ENCODE data around the gene TAS2R14.

GRCh38 chr12:10889226-10889625 lies 49.8 kb downstream of the TAS2R14 start:
- TF ChIP-seq OVOL2 (CRISPR knock-in tag; IDR thresholded peaks at IDR 0.05; ENCODE audit: borderline replicate concordance) = no peak
- TF ChIP-seq, protein P1, sequence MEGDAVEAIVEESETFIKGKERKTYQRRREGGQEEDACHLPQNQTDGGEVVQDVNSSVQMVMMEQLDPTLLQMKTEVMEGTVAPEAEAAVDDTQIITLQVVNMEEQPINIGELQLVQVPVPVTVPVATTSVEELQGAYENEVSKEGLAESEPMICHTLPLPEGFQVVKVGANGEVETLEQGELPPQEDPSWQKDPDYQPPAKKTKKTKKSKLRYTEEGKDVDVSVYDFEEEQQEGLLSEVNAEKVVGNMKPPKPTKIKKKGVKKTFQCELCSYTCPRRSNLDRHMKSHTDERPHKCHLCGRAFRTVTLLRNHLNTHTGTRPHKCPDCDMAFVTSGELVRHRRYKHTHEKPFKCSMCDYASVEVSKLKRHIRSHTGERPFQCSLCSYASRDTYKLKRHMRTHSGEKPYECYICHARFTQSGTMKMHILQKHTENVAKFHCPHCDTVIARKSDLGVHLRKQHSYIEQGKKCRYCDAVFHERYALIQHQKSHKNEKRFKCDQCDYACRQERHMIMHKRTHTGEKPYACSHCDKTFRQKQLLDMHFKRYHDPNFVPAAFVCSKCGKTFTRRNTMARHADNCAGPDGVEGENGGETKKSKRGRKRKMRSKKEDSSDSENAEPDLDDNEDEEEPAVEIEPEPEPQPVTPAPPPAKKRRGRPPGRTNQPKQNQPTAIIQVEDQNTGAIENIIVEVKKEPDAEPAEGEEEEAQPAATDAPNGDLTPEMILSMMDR (IDR thresholded peaks at IDR 0.05) = no peak
- TF ChIP-seq, protein P2, sequence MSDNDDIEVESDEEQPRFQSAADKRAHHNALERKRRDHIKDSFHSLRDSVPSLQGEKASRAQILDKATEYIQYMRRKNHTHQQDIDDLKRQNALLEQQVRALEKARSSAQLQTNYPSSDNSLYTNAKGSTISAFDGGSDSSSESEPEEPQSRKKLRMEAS (CRISPR knock-in tag; IDR thresholded peaks at IDR 0.05) = no peak
- TF ChIP-seq, protein P3, sequence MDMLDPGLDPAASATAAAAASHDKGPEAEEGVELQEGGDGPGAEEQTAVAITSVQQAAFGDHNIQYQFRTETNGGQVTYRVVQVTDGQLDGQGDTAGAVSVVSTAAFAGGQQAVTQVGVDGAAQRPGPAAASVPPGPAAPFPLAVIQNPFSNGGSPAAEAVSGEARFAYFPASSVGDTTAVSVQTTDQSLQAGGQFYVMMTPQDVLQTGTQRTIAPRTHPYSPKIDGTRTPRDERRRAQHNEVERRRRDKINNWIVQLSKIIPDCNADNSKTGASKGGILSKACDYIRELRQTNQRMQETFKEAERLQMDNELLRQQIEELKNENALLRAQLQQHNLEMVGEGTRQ (CRISPR knock-in tag; IDR thresholded peaks at IDR 0.05) = no peak
- no peak for TF ChIP-seq ZNF138 (CRISPR knock-in tag; conservative IDR thresholded peaks at IDR 0.05)
- TF ChIP-seq STAT6 (CRISPR knock-in tag; conservative IDR thresholded peaks at IDR 0.05; ENCODE audit: low read depth) = no peak
- TF ChIP-seq, protein P4, sequence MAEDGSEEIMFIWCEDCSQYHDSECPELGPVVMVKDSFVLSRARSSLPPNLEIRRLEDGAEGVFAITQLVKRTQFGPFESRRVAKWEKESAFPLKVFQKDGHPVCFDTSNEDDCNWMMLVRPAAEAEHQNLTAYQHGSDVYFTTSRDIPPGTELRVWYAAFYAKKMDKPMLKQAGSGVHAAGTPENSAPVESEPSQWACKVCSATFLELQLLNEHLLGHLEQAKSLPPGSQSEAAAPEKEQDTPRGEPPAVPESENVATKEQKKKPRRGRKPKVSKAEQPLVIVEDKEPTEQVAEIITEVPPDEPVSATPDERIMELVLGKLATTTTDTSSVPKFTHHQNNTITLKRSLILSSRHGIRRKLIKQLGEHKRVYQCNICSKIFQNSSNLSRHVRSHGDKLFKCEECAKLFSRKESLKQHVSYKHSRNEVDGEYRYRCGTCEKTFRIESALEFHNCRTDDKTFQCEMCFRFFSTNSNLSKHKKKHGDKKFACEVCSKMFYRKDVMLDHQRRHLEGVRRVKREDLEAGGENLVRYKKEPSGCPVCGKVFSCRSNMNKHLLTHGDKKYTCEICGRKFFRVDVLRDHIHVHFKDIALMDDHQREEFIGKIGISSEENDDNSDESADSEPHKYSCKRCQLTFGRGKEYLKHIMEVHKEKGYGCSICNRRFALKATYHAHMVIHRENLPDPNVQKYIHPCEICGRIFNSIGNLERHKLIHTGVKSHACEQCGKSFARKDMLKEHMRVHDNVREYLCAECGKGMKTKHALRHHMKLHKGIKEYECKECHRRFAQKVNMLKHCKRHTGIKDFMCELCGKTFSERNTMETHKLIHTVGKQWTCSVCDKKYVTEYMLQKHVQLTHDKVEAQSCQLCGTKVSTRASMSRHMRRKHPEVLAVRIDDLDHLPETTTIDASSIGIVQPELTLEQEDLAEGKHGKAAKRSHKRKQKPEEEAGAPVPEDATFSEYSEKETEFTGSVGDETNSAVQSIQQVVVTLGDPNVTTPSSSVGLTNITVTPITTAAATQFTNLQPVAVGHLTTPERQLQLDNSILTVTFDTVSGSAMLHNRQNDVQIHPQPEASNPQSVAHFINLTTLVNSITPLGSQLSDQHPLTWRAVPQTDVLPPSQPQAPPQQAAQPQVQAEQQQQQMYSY (CRISPR knock-in tag; IDR thresholded peaks at IDR 0.05) = no peak
- no peak for TF ChIP-seq NR2C2 (CRISPR knock-in tag; IDR thresholded peaks at IDR 0.05)
- no peak for TF ChIP-seq NFYB (CRISPR knock-in tag; conservative IDR thresholded peaks at IDR 0.05; ENCODE audit: low read depth)
- no peak for TF ChIP-seq GABPB1 (CRISPR knock-in tag; IDR thresholded peaks at IDR 0.05)

Measured in WTC11 (cell line).